ENCODE measurements around the gene TRIP13.
"Not testable (repeated sequence)": the region's sequence is repeated elsewhere in the genome, so short reads cannot be mapped to it uniquely, and the experiment has no call there.

Gene TRIP13

DNA sequence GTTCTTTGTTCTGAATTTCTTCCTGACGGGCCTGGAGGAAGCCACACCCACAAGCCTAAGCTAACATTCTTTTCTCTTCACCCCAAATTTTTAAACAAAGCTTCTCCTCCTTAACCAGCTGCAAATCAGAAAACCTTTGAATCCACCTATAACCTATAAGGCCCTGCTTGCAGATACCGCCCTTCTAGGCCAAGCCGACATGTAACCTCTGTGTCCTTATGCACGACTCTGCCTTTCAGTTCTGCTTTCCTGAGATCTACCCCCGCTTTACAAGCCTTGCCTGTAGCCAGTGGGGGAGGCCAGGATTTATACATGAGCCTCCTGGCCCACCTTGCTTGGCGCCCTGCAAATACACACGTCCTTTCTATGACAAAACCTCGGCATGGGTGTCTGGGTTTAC is 19.4 kb upstream of the TRIP13 start:
- no peak for FAIRE-seq

DNA sequence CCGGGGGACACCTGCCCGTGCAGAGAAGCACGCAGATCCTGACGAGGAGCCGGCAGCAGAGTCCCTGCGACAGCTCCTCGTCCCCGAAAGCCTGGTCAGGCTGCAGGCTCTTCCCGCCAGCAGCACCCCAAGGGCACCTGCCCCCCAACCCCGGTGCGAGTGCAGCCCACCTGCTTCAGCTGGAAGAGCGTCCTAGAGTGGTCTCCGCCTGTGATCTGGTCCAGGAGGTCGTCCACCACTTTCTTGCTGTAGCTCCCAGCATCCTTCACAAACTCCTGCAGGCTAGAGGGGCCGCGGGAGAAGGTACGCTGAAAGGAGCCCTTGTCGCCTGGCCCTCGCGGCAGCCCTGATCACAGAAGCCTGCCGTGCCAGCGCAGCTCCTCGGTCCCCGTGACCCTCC is 16.8 kb upstream of the TRIP13 start:
- FAIRE-seq = no peak

- no peak for FAIRE-seq
Measured at GRCh38 chr5:876398-877365, 16.0 kb upstream of the TRIP13 start.

DNA sequence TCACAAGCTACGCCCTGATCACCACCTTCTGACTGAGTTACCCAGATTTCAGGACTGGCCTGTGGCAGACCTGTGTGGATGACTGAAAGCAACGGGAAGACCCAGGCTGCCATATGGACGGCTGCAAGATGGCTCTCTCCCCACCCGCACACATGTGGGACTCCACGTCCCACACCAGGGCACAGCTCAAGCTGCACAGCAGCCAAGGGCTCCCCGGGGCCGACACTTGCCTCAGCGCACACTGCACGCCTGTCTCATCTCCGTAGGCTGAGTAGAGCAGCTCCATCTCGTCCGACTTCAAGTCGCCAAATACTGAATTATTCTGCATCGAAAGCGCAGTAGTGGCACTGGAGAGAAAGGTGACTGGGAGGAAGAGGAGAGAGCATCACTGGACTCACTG is 14.6 kb upstream of the TRIP13 start:
- FAIRE-seq = no peak

DNA sequence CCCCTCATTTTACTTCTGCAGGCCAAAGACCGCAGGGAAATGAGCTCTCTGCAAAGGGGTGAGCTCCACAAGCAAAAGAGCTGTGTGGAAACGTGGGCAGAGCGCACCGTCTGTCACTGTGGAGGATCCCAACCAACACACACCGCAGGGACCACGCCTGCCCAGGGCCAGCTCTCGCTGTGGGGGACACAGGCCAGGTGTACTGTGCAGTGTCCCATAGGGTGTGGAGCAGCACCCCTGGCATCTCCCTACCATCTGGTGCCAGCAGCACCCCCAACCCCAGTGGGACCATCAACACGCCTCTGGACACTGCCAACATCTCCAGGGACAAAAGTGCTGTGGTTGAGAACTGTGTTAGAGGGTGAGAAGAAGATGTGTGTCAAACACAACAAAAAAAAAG is 14.0 kb upstream of the TRIP13 start:
- FAIRE-seq = not testable (repeated sequence)

DNA sequence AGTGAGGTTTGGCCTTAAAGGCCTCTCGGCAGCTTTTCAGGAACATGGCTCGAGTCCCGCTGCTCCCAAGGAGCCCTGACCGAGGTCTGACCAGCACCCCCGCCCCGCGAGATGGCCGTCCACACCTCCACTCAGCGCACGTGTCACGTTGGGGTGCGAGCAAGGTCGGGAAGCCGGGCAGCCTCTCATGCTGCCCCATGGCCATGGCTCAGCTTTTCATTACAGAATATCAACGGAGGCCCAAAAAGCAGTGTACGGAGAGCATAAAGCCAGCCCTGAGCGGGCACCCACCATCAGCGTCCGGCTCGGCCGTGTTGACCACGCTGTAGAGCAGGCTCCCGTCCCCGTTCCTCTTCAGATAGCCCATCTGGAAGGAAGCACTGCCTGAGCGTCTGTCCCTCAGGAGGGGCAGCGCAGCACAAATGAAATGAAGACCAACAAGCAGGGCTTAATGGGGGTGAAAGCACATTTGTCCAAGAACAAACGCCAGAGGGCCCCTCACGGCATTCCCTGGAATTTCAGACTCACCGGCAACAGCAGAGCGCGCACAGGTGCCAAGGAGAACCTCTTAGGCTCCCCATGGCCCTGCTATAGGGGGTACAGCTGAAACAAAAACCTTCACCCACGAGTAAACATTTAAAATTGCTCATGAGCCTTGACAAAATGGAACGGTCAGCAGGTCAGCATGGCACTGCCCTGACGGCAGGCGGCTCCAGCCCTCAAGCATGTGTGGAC is 11.7 kb upstream of the TRIP13 start:
- FAIRE-seq = no peak

DNA sequence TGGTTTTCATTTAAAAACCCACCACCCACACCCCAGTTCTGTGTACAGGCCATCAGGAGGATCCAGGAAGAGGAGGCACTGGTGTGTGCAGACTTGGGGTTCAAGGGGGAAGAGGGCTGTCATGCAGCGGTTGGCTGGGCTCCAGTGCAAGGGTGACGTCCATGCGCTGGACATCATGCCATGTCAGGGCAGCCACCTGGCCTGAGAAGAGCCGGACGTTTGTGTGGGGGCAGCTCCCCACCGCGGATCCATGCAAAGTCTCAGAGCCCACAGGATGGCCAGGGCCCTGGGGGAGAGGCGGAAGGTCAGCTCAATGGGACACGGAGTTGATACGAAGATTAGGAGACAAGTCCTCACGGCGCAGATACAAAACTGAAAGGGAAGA is 11.1 kb upstream of the TRIP13 start:
- no peak for FAIRE-seq

DNA sequence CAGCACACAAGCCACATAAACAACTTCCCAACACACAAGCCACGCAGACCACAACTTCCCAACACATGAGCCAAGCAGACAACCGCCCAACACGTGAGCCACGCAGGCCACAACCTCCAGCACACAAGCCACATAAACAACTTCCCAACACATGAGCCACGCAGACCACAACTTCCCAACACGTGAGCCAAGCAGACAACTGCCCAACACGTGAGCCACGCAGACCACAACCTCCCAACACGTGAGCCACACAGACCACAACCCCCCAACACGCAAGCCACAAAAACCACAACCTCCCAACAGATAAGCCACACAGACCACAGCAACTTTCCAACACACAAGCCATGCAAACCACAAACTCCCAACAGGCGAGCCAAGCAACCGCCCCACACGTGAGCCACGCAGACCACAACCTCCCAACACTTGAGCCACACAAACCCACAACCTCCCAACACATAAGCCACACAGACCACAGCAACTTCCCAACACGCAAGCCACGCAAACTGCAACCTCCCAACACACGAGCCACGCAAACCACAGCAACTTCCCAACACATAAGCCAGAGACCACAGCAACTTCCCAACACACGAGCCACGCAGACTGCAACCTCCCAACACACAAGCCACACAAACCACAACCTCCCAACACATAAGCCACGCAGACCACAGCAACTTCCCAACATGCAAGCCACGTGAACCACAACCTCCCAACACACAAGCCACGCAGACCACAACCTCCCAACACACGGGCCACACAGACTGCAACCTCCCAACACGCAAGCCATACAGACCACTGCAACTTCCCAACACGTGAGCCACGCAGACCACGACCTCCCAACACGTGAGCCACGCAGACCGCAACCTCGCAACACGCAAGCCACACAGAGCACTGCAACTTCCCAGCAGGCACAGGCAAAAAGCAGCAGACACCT is 10.2 kb upstream of the TRIP13 start:
- FAIRE-seq = no peak

DNA sequence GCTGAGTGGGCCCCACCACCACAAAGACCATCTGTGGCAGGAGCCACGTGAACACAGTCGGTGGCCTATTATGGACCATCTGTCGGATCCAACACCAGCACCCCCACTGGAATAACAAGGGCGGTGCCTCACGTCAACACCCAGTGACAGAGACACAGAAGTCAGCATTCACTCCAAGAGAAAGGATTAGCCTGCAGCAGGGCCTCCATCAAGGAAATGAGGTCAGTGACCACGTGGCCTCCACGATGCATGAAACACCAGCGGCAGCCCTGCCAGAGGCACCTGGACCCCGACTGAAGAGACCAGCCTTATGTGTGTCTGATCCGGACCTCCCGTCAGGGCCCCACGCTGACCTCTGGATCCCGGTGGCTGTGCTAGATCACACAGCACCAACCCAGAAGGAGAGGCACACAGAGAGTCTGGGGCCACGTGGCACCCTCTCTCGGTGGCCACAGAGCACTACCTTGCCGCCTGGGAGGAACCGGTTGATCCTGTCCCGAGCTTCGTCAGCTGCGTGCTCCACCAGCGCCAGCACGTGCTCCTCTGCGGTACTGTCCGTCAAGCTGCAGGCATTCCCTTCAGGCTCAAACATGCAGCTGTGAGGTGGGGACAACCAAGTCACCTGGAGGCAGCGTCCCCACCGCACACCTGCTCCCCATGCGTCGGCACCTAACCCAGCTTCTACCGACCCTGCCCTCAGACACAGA is 9.1 kb upstream of the TRIP13 start:
- FAIRE-seq = no peak

GRCh38 chr5:884345-885126 is 8.1 kb upstream of the TRIP13 start:
- no peak for FAIRE-seq

- no peak for FAIRE-seq
Measured at GRCh38 chr5:885127-885442, 7.6 kb upstream of the TRIP13 start.

GRCh38 chr5:885529-885928 is 7.2 kb upstream of the TRIP13 start:
- FAIRE-seq = no peak

- no peak for FAIRE-seq
Measured at GRCh38 chr5:886036-886435, 6.6 kb upstream of the TRIP13 start.

GRCh38 chr5:886716-887325 is 5.9 kb upstream of the TRIP13 start:
- no peak for FAIRE-seq

DNA sequence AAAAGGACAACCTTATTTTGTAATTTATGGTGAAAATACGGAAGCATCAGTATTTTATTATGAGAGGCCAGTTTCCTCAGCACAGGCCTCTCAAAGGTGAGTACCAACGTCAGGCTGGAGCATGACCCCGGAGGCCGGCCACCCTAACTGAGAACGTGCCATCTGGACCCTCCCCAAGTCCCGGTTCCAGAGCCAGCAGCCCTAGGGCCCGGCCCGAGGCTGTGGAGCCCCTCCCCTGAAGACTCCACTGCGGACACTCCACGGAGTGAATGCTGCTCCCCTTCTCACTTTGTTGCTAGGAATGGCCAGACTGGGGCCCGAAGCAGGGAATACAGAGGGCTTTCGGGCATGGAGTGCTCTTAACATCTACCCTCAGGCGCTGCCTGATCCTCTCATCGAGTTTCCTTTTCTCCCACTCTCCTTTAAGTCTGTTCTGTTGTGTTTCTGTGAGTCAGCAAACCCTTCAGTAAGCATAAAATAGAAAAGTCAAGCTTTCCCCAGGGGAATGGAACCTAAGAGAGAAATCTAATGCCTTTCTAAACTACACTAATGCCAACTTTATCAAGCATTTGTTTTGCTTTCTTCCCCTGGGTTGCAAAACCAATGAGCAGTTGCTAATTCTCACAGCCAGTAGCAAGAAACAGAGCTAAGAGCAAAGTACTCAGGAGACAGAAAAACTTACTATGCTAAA is 4.6 kb upstream of the TRIP13 start:
- no peak for FAIRE-seq

- no peak for FAIRE-seq
Measured at GRCh38 chr5:888638-889035, 4.0 kb upstream of the TRIP13 start.

GRCh38 chr5:889075-889710 is 3.5 kb upstream of the TRIP13 start:
- FAIRE-seq = no peak

DNA sequence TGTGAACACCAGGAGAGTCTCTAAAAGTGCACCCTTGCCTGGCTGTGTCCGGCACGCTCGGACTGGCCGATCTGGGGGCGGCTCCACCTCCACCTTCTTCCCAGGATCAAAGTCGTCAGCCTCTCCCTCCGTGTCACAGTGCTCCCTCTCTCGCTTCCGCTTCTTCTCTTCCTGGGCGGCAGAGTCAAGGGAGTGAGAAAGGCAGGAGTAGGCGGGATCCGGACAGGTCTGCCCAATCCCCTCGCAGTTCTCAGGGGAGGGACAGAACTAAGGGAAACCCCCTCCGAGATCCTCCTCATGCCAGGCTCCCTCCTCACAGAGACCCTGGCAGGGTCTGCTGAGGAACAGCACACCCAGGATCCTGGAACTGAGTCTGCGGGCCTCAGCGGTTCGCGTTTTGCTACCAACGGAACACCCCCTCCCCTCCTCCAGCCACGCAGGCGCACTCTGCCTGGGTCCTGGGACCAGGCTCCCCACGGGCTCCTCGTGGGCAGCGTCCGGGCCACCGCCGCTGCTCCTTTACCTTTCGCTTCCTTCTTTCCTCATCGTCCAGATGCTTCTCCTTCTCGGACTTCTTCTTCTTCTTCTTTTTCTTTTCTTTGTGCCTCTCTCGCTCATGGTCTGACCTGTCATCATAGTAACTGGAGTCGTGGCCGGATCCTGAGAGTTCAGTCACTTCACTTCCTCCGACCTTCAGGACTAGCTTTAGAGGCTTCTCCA is 1.4 kb upstream of the TRIP13 start:
- no peak for FAIRE-seq

DNA sequence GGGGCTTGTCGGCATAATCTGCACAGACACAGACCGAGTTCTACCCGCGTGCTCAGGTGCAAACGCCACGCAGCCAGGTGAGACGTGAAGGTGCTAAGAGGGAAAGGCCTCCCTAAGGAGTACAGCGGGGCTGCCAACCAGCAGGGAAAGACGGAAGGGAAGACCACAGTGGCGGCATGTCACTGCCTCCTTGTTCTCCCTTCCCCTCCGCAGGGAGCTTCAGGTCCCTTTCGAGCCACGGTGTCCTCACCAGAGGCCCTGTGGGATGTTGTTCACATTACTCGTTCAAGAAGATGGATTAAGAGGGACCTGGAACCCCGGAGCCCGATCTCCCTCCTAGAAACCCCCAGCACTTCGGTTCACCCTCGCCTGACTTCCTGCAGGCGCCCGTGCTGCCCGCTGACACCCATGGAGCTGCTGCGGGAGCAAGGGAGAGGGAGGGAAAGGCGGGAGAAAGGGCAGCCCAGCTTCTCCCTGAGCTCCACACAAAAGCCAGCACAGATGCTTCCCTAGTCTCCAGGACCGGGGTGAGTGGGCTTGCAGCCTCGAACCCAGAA is 769 bp upstream of the TRIP13 start:
- FAIRE-seq = no peak

Measured in A204.1 (cell line).